22Rv1 (cell line): Measurements from ENCODE around the gene GJA10.

Source experiments
- H3K27ac ChIP-seq: fragments of 450-650 bp; 2 replicates; pipeline ENCODE4 v1.5.1; 2017
- CTCF ChIP-seq: fragments of 450-650 bp; IDR thresholded peaks from 2 replicates; pipeline ENCODE4 v1.5.1; 2017; ENCODE audit warnings: mild to moderate bottlenecking
- ZFX ChIP-seq: fragments of 450-650 bp; IDR thresholded peaks from 2 replicates; pipeline ENCODE4 v1.6.1; 2017; ENCODE audit warnings: antibody characterized with exemption, borderline replicate concordance

The GJA10 gene

GRCh38 chr6:89941031-89941762, 46.9 kb downstream of the GJA10 start:
- no peak for TF ChIP-seq CTCF
- TF ChIP-seq ZFX, result no peak
- peak overlapping the region; percentile 55 for H3K27ac ChIP-seq

- peak overlapping the region; percentile 55 for H3K27ac ChIP-seq
- TF ChIP-seq CTCF (no peak), ZFX (no peak)
Measured at GRCh38 chr6:89941763-89942497, 47.7 kb downstream of the GJA10 start.

GRCh38 chr6:89942601-89943000, 48.3 kb downstream of the GJA10 start:
- no peak overlapping the region for H3K27ac ChIP-seq

GRCh38 chr6:89944181-89944755, 50.0 kb downstream of the GJA10 start:
- no peak for TF ChIP-seq ZFX
- no peak for TF ChIP-seq CTCF
- no peak overlapping the region for H3K27ac ChIP-seq

More at GRCh38 chr6:89942601-89943000, 48.3 kb downstream of the GJA10 start:
- TF ChIP-seq CTCF, result no peak
- no peak for TF ChIP-seq ZFX

- H3K27ac ChIP-seq, result no peak overlapping the region
- TF ChIP-seq CTCF (peak; percentile 69), ZFX (no peak)
Measured at GRCh38 chr6:89944826-89945407, 50.6 kb downstream of the GJA10 start.
